Naive thymus-derived CD4-positive, alpha-beta T cell (primary cell): Measurements from ENCODE around the gene FRMD5. TPM values are rescaled to one million over a fixed set of nuclear protein-coding genes. Genes with fewer than 3 reads are reported as not detected.
"Not testable (repeated sequence)": the region's sequence is repeated elsewhere in the genome, so short reads cannot be mapped to it uniquely, and the experiment has no call there.

Experiments
- ATAC-seq: fragments of 150-1000 bp; cut with Tn5 transposase; 2 replicates; pipeline ENCODE4 v1.10.0; 2021; ENCODE audit warnings: mild to moderate bottlenecking, moderate library complexity
- CTCF ChIA-PET: fragments of 350-600 bp; sonication (Branson Sonifier 250); formaldehyde crosslinking; loops from one replicate; lab custom pipeline; 2021; ENCODE audit warnings: antibody characterized with exemption; lab: Charles Lee
- POLR2A ChIA-PET: fragments of 350-600 bp; sonication (Branson Sonifier 250); formaldehyde crosslinking; loops from one replicate; lab custom pipeline; 2021; ENCODE audit warnings: antibody characterized with exemption, inconsistent platforms; lab: Charles Lee
- DNase-seq, 9 donors: peaks; one replicate each; pipeline versions ENCODE4 v3.0.0 to v3.0.0-alpha.2; 2020 to 2022; ENCODE audit warnings: mixed read lengths in 1 of 9
- H3K27ac ChIP-seq: one replicate; pipeline ENCODE4 v1.7.0; 2013; ENCODE audit warnings: mild to moderate bottlenecking, low read depth, low read length, moderate library complexity
- H3K27me3 ChIP-seq, 2 donors: one replicate each; pipeline ENCODE4 v1.7.0; 2013; ENCODE audit warnings: low read length in 2 of 2, mild to moderate bottlenecking in 2 of 2, moderate library complexity in 2 of 2; ENCODE audit not compliant: control insufficient read depth in 2 of 2, insufficient read depth in 2 of 2
- H3K36me3 ChIP-seq, 3 experiments: 1 replicate in 2 of 3; 2 replicates in 1 of 3; pipeline ENCODE4 v1.7.0; 2013; ENCODE audit warnings: low read length in 3 of 3, mild to moderate bottlenecking in 3 of 3, moderate library complexity in 1 of 3; ENCODE audit not compliant: insufficient read depth in 3 of 3, control insufficient read depth in 2 of 3
- H3K4me1 ChIP-seq, 2 donors: one replicate each; pipeline ENCODE4 v1.7.0; 2013; ENCODE audit warnings: low read length in 2 of 2, mild to moderate bottlenecking in 2 of 2, moderate library complexity in 1 of 2; ENCODE audit not compliant: control insufficient read depth in 2 of 2, insufficient read depth in 2 of 2
- H3K4me3 ChIP-seq: 2 replicates; pipeline ENCODE4 v1.7.0; 2013; ENCODE audit warnings: mild to moderate bottlenecking, low read length
- H3K9me3 ChIP-seq, 3 experiments: 1 replicate in 2 of 3; 2 replicates in 1 of 3; pipeline ENCODE4 v1.7.0; 2013; ENCODE audit warnings: low read length in 3 of 3; ENCODE audit not compliant: control insufficient read depth in 2 of 3
- H3K27ac Mint-ChIP-seq, 9 donors: one replicate each; pipeline ENCODE4 v1.8.0; 2020 to 2022; ENCODE audit warnings: mixed read lengths in 9 of 9, mild to moderate bottlenecking in 8 of 9, moderate library complexity in 5 of 9, inconsistent platforms in 2 of 9
- H3K27me3 Mint-ChIP-seq, 5 donors: one replicate each; pipeline ENCODE4 v1.8.0; 2021 to 2022; ENCODE audit warnings: mixed read lengths in 5 of 5, mild to moderate bottlenecking in 1 of 5
- H3K36me3 Mint-ChIP-seq, 5 donors: one replicate each; pipeline ENCODE4 v1.8.0; 2020 to 2022; ENCODE audit warnings: mixed read lengths in 5 of 5, mild to moderate bottlenecking in 3 of 5, inconsistent platforms in 1 of 5
- H3K4me1 Mint-ChIP-seq, 7 donors: one replicate each; pipeline ENCODE4 v1.8.0; 2020 to 2022; ENCODE audit warnings: mixed read lengths in 7 of 7, mild to moderate bottlenecking in 3 of 7, inconsistent platforms in 1 of 7
- H3K4me3 Mint-ChIP-seq, 10 donors: one replicate each; pipeline ENCODE4 v1.8.0; 2020 to 2022; ENCODE audit warnings: mild to moderate bottlenecking in 10 of 10, mixed read lengths in 10 of 10, moderate library complexity in 6 of 10, inconsistent platforms in 2 of 10
- H3K9me3 Mint-ChIP-seq, 11 donors: one replicate each; pipeline ENCODE4 v1.8.0; 2020 to 2022; ENCODE audit warnings: mixed read lengths in 11 of 11, mild to moderate bottlenecking in 4 of 11, inconsistent platforms in 1 of 11, moderate library complexity in 1 of 11
- intact Hi-C, 2 donors: fragments of 100-400 bp; cut with micrococcal nuclease; formaldehyde crosslinking; loops; one replicate each; pipeline ENCODE4 v1.15.1; 2023
- polyA plus RNA-seq, 2 donors: library from polyadenylated mRNA; unstranded; fragments of 300-500 nt; fragmentation: Illumina TruSeq; gene quantifications; one replicate each; pipeline ENCODE4 v1.2.3, GENCODE V29; 2021
- total RNA-seq, 6 experiments: library from RNA in 5 of 6; stranded (reverse) in 5 of 6; gene quantifications; 1 replicate in 5 of 6; 2 replicates in 1 of 6; pipeline ENCODE4 v1.2.3 and lab custom pipeline; 2021 to 2026

Gene FRMD5
- total and polyA plus RNA-seq, 7 experiments from 2014 or later: 0.31 to 0.39 (median 0.35) TPM; not detected in 4

- intact Hi-C loops, H3K4me3 ChIP-seq, H3K9me3 Mint-ChIP-seq, H3K27ac ChIP-seq, H3K27me3 ChIP-seq, H3K9me3 ChIP-seq, H3K4me1 ChIP-seq, H3K27me3 Mint-ChIP-seq, DNase-seq, H3K36me3 ChIP-seq, ATAC-seq: not testable (repeated sequence)
- Mint-ChIP-seq H3K36me3 (peaks cover 0 to 24% (median 8%) of the 10 kb centered on the region in 5 donors), H3K27ac (peak overlapping the region in 4 of 9 donors; percentile 8 to 75 (median 42)), H3K4me3 (peak overlapping the region in 1 of 10 donors; percentile 67), H3K4me1 (peaks cover 26 to 43% (median 39%) of the 10 kb centered on the region in 7 donors)
- ChIA-PET POLR2A (interaction anchor here (1.1 kb wide), 1 partner anchor 38 kb away, joined by 5 read pairs; no protein-coding TSS in a partner anchor), CTCF (interaction anchor here (0.5 to 0.8 kb wide), 2 partner anchors 666 to 746 kb away, joined by 3 to 4 read pairs; no protein-coding TSS in a partner anchor)
Measured at GRCh38 chr15:43831519-43832052, 363.5 kb downstream of the FRMD5 start.

GRCh38 chr15:43830691-43831275 lies 364.3 kb downstream of the FRMD5 start:
- H3K27me3 Mint-ChIP-seq, H3K27ac ChIP-seq, H3K9me3 ChIP-seq, H3K4me3 ChIP-seq, intact Hi-C loops, H3K27me3 ChIP-seq, H3K36me3 ChIP-seq, ATAC-seq, DNase-seq, CTCF ChIA-PET, H3K9me3 Mint-ChIP-seq: not testable (repeated sequence)
- peaks cover 14 to 15% of the 10 kb centered on the region in 2 donors for H3K4me1 ChIP-seq
- POLR2A ChIA-PET: interaction anchor here (1.1 kb wide), 1 partner anchor 38 kb away, joined by 5 read pairs; no protein-coding TSS in a partner anchor
- H3K27ac Mint-ChIP-seq: peak overlapping the region in 2 of 9 donors; percentile 18 to 21
- peaks cover 0 to 22% (median 8%) of the 10 kb centered on the region in 5 donors for H3K36me3 Mint-ChIP-seq
- peaks cover 26 to 50% (median 46%) of the 10 kb centered on the region in 7 donors for H3K4me1 Mint-ChIP-seq
- peak overlapping the region in 1 of 10 donors; percentile 25 for H3K4me3 Mint-ChIP-seq

DNA sequence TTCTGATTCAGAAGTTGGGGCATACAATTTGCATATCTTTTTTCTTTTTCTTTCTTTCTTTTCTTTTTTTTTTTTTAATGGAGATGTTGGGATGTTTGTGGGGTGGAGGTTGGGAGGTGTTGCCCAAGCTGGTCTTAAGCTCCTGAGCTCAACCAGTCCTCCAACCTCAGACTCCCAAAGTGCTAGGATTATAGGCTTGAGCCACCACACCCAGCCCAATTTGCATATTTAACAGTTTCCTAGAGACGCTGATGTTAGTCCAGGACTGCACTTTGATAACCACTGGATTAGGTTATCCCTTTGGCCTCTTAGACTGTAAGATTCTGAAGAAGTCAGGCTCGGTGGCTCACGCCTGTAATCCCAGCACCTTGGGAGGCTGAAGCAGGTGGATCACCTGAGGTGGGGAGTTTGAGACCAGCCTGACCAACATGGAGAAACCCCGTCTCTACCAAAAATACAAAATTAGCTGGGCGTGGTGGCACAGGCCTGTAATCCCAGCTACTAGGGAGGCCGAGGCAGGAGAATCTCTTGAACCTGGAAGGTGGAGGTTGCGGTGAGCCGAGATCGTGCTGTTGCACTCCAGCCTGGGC lies 365.0 kb downstream of the FRMD5 start:
- H3K36me3 ChIP-seq, H3K4me3 ChIP-seq, H3K27me3 Mint-ChIP-seq, POLR2A ChIA-PET, CTCF ChIA-PET, H3K27ac ChIP-seq, H3K9me3 ChIP-seq, H3K27me3 ChIP-seq, ATAC-seq, DNase-seq, H3K9me3 Mint-ChIP-seq: not testable (repeated sequence)
- peak overlapping the region in 2 of 10 donors; percentile 5 to 24 for H3K4me3 Mint-ChIP-seq
- H3K4me1 ChIP-seq: peaks cover 14 to 16% of the 10 kb centered on the region in 2 donors
- intact Hi-C loops: loop anchor here (10.0 kb wide), 2 partner anchors 895 to 1555 kb away; partner anchors contain the start of genes GANC (in 1 of the 2) and TMEM87A (in 1 of the 2)
- peaks cover 26 to 53% (median 46%) of the 10 kb centered on the region in 7 donors for H3K4me1 Mint-ChIP-seq
- H3K27ac Mint-ChIP-seq: peak overlapping the region in 5 of 9 donors; percentile 18 to 84 (median 43)
- peaks cover 0 to 19% (median 3%) of the 10 kb centered on the region in 5 donors for H3K36me3 Mint-ChIP-seq

GRCh38 chr15:43828061-43828657 lies 366.9 kb downstream of the FRMD5 start:
- no peaks in the 10 kb centered on the region for H3K9me3 ChIP-seq
- H3K4me3 ChIP-seq: peak overlapping the region; percentile 54
- intact Hi-C loops: loop anchor here (10.0 kb wide), 2 partner anchors 897 to 1553 kb away; partner anchors contain the start of genes GANC (in 1 of the 2) and TMEM87A (in 1 of the 2)
- H3K27ac ChIP-seq: peak overlapping the region; percentile 73
- Mint-ChIP-seq H3K9me3 (no peaks in the 10 kb centered on the region), H3K4me3 (peak overlapping the region; percentile 85 to 98 (median 91)), H3K36me3 (peaks cover 0 to 20% (median 0%) of the 10 kb centered on the region in 5 donors), H3K27me3 (no peaks in the 10 kb centered on the region), H3K4me1 (peaks cover 32 to 68% (median 52%) of the 10 kb centered on the region in 7 donors), H3K27ac (peak overlapping the region; percentile 48 to 94 (median 88))
- ATAC-seq (no peak), DNase-seq (peak in 2 of 9 donors; percentile 16 to 20)
- ChIA-PET CTCF (interaction anchor here (0.5 kb wide), 1 partner anchor 51 kb away, joined by 3 read pairs; the partner anchor contains the start of gene ELL3), POLR2A (interaction anchor here (1.1 to 2.2 kb wide), 6 partner anchors 27 to 77 kb away, joined by 3 to 17 read pairs (median 4); partner anchors contain the start of genes ELL3, HYPK, SERF2 and SERINC4)
- H3K36me3 ChIP-seq: peaks cover 0 to 4% (median 0%) of the 10 kb centered on the region in 3 experiments
- H3K27me3 ChIP-seq: no peaks in the 10 kb centered on the region
- H3K4me1 ChIP-seq: peaks cover 21 to 25% of the 10 kb centered on the region in 2 donors

DNA sequence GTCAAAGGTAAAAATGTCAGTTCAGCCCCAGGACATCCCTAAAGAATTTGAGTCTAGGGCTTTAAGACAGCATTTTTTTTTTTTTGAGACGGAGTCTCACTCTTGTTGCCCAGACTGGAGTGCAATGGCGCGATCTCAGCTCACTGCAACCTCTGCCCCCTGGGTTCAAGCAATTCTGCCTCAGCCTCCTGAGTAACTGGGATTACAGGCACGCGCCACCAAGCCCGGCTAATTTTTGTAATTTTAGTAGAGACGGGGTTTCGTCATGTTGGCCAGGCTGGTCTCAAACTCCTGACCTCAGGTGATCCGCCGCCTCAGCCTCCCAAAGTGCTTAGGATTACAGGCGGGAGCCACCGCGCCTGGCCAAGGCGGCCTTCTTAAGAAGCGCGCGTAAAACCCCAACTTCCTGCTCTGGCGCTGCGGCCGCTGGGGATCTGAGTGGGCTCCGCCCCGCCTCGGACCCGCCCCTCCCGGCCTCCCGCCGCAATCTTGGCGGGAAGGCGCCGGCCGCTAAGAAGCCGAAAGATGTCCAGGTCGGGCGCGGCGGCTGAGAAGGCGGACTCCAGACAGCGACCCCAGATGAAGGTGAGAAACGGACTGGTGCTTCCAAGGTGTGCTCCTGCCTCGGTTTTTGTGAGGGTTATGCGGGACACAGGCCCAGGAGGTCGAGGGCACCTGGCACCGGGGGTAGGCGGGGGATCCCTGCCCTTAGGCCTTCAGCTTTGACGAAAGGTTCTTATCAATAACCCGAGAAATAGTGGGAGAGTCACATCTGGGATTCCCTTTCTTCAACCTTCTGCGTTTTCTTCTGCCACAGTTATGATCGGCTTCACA lies 368.3 kb downstream of the FRMD5 start, which contains the start of gene WDR76:
Gene WDR76, plus strand, starts transcription at position 495 of the 834 bp plus-strand sequence. Its CDS starts 31 bp downstream, at position 526.
- Mint-ChIP-seq H3K27me3 (no peaks in the 10 kb centered on the region), H3K36me3 (peaks cover 0 to 18% (median 0%) of the 10 kb centered on the region in 5 donors), H3K27ac (peak within 1 kb of the TSS; percentile 48 to 94 (median 88)), H3K9me3 (no peaks in the 10 kb centered on the region), H3K4me3 (peak within 1 kb of the TSS; percentile 85 to 98 (median 91)), H3K4me1 (peaks cover 30 to 73% (median 55%) of the 10 kb centered on the region in 7 donors)
- Histone ChIP-seq H3K27me3 (no peaks in the 10 kb centered on the region), H3K36me3 (peaks cover 0 to 4% (median 0%) of the 10 kb centered on the region in 3 experiments), H3K9me3 (no peaks in the 10 kb centered on the region), H3K27ac (peak within 1 kb of the TSS; percentile 73), H3K4me3 (peak within 1 kb of the TSS; percentile 54), H3K4me1 (peaks cover 29% of the 10 kb centered on the region in 2 donors)
- ChIA-PET POLR2A (interaction anchor here (0.5 to 4.5 kb wide), 9 partner anchors 10 to 567 kb away, joined by 3 to 42 read pairs (median 4); partner anchors contain the start of genes ELL3, HYPK, SERF2 and SERINC4), CTCF (no interaction called here)
- intact Hi-C loops: loop anchor here (2.0 to 10.0 kb wide), 3 partner anchors 710 to 1552 kb away; partner anchors contain the start of genes EIF3J (in 1 of the 2), GANC (in 1 of the 2) and TMEM87A (in 1 of the 2)
- peak; percentile 38 to 84 (median 48) for DNase-seq
- peak; percentile 78 for ATAC-seq
